HG03064 (cell line): Measurements from ENCODE around the gene RTP4.
A peak's percentile ranks its signal among the peaks of the same experiment; 100 is the strongest.
"Not testable (repeated sequence)": the region's sequence is repeated elsewhere in the genome, so short reads cannot be mapped to it uniquely, and the experiment has no call there.

ENCODE experiments used
- ATAC-seq: cut with Tn5 transposase; IDR thresholded peaks from one replicate; pipeline ENCODE4 v1.9.1; 2021; ENCODE audit warnings: low read depth; ENCODE audit not compliant: unreplicated experiment

Gene RTP4

DNA sequence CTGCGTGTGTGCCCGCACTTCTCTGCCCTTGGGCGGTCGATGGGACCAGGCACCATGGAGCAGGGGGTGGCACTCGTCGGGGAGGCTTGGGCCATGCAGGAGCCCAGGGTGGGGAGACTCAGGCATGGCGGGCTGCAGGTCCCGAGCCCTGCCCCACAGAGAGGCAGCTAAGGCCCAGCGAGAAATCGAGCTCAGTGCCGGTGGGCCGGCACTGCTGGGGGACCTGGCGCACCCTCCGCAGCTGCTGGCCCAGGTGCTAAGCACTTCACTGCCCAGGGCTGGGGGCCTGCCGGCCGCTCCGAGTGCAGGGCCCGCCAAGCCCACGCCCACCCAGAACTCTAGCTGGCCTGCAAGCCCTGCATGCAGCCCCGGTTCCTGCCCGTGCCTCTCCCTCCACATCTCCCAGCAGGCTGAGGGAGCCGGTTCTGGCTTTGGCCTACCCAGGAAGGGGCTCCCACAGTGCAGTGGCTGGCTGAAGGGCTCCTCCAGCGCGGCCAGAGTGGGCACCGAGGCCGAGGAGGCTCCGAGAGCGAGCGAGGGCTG, 553 bp upstream of the RTP4 start:
- peak; percentile 7 for ATAC-seq

DNA sequence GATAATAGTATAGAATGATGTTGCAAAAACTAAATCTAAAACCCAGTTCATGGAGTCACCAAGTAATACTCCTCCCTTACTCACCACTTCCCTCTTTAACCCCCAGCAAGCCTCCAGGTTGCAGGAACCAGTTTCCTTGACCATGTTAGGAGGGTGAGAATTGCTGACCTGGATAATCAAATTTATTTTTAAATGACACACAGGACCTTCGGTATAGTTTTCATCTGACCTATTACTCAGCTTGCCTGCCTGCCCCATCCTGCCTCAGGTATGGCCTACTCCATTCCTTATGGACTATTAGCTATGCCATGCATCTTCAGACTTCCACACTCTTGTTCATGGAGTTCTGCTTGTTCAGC, 883 bp downstream of the RTP4 start:
- ATAC-seq = peak; percentile 35

DNA sequence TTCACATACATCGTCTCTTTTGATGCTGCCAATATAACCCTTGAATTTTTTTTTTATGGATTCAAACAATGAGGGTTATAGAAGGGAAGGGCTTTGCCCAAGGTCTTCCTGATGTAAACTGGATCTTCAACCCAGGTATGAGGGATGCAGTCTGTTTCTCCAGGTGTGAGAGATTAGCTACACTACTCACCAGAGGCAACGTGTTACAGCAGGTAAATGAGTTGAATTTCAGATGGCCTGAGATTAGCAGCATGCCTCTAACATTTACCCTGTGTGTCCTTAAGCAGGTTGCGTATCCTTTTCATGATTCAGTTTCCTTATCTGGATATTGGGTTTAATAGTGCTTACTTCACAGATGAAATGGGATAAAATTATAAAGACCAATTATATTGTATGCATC, 1.9 kb downstream of the RTP4 start:
- no peak for ATAC-seq

DNA sequence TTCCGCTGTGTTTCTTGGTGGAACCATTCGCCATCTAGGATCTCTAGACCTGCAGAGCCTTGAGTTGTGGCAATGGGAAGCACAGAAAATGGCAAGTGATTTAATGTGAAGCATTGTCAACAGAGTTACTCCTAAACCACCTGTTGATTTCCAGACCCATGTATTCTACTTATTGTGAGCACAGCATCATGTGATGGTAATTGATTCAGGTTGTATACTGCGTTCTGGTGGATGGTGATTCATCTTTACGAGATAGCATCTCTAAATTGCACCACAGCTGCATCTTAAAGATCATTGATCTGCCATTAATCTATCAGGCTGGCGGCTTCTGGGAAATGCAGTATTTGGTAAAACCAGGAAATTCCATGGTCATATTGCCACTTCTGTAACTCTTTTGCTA, 7.4 kb downstream of the RTP4 start:
- no peak for ATAC-seq

DNA sequence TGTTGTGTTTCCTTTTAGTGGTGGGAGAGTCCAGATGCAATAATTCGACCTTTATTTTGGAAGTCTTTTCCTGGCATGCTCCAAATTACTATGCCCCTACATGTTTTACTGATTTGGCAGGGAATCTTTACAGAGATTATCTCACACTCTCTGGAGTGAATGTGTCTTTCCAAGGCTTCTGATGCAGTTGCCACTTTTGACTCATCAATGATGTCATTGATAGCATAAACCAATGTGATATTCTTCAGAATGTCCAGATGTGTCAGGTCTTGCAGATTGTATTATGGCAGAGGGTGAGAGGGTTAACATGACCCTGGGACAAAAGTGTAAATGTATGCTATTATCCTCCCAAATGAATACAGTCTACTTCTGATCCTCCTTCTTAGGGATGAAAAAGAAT, 9.7 kb downstream of the RTP4 start:
- ATAC-seq = no peak

DNA sequence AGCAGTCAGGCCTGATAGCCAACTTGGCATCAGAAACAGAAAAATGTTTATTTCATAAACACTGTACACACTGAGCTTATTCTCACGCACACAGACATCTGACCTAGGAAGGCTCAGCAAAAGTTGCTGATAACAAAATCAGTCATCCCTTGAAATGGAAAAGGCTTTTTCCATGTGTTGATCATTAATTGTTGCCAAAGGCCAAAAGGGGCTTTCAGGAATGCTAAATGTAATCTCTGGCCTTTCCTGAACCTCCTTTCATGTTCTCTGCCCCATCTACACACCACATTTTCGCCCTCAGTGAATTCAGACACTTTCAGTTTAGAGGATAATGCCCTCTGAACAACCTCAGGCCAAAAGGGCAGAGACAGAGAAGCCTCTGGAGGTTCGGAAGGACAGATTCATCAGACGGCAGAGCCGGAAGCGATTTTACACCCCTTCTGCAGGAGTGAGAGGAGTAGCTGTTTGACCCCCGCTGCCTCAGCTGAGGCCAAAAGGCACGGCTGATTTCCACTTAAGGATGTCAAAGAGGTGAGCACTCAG, 14.5 kb downstream of the RTP4 start:
- ATAC-seq = no peak

DNA sequence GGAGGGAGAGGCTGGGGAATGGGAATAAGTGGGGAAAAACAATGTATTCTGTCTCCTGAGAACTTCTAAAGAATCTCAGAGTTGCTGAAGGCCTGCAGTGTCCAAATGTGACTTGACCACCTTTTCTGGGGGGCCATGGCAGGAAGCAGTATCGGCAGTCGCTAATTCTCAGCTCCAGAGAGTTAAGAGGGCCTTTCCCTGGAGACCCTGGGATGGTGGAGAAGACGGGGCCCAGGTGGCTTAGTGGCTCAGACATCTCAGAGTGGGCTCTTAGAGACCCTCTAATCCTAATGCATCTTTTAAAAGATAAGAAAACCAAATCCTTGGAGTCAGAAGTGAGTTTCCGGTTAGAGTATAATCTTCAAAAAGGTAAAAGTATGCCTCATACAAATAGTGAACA, 15.1 kb downstream of the RTP4 start:
- ATAC-seq = no peak

DNA sequence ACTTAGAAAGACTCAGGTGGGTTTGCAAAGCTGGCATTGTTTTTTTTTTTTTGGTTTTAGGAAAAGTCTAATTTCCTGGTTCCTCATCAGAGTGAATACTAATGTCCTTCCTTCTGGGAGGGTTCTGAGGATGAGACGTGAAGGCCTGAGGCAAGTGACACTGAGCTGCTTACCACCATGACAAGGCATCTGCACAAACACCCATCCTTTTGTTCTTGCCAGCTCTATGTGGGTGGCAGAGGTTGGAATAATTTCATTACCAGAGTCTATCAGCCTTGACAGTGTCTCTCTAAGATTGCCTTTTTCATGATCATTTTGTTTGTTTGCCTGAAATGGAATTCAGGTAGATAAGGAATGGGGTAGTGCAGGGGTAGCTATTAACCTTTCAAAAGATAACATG, 17.1 kb downstream of the RTP4 start:
- ATAC-seq = no peak

DNA sequence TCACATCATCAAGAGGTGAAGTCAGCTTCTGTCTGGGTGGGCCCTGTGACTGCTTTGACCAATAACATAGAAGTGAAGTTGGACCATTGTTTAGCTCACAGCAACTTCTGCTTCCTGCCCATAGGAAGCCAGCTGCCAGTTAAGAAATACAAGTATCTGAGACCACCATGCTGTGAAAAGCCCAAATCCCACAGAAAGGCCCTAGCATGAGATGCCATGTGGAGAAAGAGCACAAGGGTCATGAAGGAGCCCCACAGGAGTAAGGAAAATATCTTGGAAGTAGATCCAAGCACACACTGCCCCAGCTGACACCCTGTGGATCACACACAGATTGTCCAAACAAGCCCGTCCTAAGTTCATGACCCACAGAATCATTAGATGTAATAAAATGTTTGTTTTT, 28.5 kb downstream of the RTP4 start:
- no peak for ATAC-seq

DNA sequence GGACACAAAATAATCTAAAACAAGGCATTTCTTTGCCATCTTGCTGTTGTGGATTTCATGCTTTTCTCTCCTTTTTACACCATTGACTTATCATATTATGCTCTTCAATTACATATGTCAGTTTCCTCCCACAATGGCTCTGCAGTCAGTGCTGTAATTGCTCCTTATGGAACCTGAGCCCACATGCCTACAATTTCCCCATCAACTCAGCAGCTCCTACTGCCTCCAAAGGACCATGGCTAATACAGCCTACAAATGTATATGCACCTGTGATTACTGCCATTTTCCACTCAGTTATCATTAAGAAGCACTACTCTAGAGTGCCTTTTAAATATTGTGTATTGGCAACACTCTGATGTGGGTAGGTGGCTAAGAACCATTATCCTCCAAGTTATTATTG, 30.8 kb downstream of the RTP4 start:
- no peak for ATAC-seq

DNA sequence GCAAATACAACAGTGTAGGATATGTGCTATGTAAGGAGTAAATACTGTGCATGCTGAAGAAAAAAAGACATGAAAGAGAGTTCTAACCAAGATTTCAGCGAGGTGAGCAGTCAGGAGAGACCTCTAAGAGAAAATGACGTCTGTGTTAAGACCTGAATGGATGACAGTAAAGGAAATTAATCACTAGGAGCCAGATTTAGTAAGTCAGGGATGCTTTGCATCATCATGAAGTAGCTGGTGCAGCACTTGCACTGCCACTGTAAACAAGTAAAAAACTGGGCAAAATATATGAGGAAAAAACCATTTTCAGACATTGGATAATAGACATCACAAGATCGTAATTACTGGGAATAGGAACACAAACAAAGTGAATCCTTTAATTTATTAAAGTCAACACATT, 32.6 kb downstream of the RTP4 start:
- ATAC-seq = no peak

DNA sequence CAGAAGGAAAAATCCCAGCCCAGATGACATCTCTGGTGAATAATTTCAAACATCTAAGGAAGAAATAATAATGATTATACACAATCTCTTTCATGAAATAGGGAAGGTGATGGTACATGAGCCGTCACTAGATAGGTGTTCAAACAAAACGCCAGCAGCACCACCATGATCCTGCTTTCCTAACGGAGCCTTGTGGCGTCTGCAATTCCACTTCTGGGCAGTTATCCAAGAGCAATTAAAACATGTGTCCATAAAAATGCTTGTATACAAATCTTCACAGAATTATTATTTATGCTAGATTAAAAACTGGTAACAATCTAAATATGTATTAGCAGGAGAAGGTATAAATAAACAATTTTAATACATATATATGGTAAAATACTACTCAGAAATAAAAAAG, 33.7 kb downstream of the RTP4 start:
- no peak for ATAC-seq

DNA sequence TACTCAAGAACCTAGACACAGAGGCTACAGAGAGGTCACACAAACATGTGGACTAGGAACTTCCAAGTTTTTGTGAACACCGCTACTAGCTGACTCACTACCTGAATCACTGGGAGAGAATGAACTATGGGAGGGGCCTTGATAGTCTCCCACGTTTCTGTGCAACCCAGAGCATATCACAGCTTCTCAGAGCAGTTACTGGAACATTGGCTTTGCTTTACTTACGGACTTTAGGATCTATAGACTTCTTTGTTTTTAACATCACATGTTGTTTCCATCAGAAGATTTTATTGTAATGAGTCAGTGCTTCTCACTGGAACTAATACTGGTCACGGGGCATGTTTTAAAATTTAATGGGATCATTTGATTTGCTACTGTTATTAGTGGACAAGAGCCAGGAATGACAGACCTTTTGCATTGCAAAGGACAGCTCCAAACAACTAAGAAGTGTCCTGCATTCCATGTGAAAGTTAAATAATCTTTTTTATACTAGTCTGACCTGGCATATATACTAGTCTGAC, 35.6 kb downstream of the RTP4 start:
- ATAC-seq = no peak

DNA sequence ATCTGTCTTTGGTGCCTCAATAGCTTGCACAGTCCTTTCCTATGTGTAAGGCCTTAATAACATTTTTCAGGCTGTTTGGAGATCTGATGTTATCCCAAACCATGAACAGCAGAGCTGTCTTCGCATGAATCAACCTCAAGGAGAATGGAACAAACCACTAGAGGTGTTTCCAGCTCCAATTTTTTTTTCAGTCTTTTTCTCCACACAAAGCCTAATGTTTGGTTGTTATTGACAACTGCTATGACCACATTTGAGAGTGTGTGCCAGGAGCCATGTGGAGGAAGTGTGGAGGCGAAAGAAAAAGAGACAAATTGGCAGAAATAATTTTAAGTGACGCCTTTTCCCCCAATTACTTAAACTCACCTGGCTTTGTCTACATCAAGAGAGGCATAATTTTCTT, 38.7 kb downstream of the RTP4 start:
- no peak for ATAC-seq

DNA sequence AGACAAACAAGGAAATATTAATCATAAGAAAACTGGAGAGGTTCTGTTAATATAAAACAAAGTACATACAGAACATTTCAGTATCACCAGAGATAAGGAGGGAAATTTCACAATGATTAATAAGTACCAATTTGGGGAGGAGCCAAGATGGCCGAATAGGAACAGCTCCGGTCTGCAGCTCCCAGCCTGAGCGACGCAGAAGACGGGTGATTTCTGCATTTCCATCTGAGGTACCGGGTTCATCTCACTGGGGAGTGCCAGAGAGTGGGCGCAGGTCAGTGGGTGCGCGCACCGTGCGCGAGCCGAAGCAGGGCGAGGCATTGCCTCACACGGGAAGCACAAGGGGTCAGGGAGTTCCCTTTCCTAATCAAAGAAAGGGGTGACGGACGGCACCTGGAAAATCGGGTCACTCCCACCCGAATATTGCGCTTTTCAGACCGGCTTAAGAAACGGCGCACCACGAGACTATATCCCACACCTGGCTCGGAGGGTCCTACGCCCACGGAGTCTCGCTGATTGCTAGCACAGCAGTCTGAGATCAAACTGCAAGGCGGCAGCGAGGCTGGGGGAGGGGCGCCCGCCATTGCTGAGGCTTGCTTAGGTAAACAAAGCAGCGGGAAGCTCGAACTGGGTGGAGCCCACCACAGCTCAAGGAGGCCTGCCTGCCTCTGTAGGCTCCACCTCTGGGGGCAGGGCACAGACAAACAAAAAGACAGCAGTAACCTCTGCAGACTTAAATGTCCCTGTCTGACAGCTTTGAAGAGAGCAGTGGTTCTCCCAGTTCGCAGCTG, 44.0 kb downstream of the RTP4 start:
- ATAC-seq = not testable (repeated sequence)
